H9 (cell line): ENCODE measurements around the gene CCDC71. TPM values are rescaled to one million over a fixed set of nuclear protein-coding genes. Genes with fewer than 3 reads are reported as not detected.
A peak's percentile ranks its signal among the peaks of the same experiment; 100 is the strongest.

ENCODE experiments used
- DNase-seq: peaks from one replicate; pipeline ENCODE4 v3.0.0-alpha.2; 2017
- H2AFZ ChIP-seq: one replicate; pipeline ENCODE4 v1.6.1; 2013; ENCODE audit warnings: mild to moderate bottlenecking, low read length, control low read depth, moderate library complexity
- H2AK5ac ChIP-seq: 2 replicates; pipeline ENCODE4 v1.6.1; 2013; ENCODE audit warnings: low read length, control low read depth, mixed read lengths; ENCODE audit not compliant: insufficient read length
- H2BK120ac ChIP-seq: one replicate; pipeline ENCODE4 v1.6.1; 2013; ENCODE audit warnings: low read depth, mild to moderate bottlenecking, low read length, control low read depth, inconsistent platforms; ENCODE audit not compliant: poor library complexity, severe bottlenecking
- H2BK12ac ChIP-seq: 2 replicates; pipeline ENCODE4 v1.6.1; 2013; ENCODE audit warnings: low read length, control low read depth, mixed read lengths, low read depth; ENCODE audit not compliant: insufficient read length
- H2BK15ac ChIP-seq: 2 replicates; pipeline ENCODE4 v1.6.1; 2013; ENCODE audit warnings: low read depth, low read length, control low read depth
- H2BK20ac ChIP-seq: one replicate; pipeline ENCODE4 v1.6.1; 2013; ENCODE audit warnings: low read depth, mild to moderate bottlenecking, low read length, control low read depth, inconsistent platforms; ENCODE audit not compliant: poor library complexity, severe bottlenecking
- H2BK5ac ChIP-seq: 2 replicates; pipeline ENCODE4 v1.6.1; 2013; ENCODE audit warnings: low read length, control low read depth, mixed read lengths; ENCODE audit not compliant: insufficient read length
- H3K14ac ChIP-seq: 2 replicates; pipeline ENCODE4 v1.6.1; 2013; ENCODE audit warnings: low read length, control low read depth; ENCODE audit not compliant: insufficient read depth
- H3K18ac ChIP-seq: 2 replicates; pipeline ENCODE4 v1.6.1; 2013; ENCODE audit warnings: low read depth, mild to moderate bottlenecking, mixed read lengths, low read length, control low read depth; ENCODE audit not compliant: insufficient read length
- H3K23ac ChIP-seq: 2 replicates; pipeline ENCODE4 v1.6.1; 2013; ENCODE audit warnings: low read length, control low read depth, mixed read lengths, low read depth; ENCODE audit not compliant: insufficient read length
- H3K23me2 ChIP-seq: 2 replicates; pipeline ENCODE4 v1.6.1; 2013; ENCODE audit warnings: low read depth, mild to moderate bottlenecking, mixed read lengths, low read length, control low read depth; ENCODE audit not compliant: insufficient read length, poor library complexity, severe bottlenecking
- H3K27ac ChIP-seq: 2 replicates; pipeline ENCODE4 v1.5.1; 2013; ENCODE audit warnings: low read length, control low read depth, mixed read lengths, low read depth; ENCODE audit not compliant: insufficient read length
- H3K27me3 ChIP-seq: 2 replicates; pipeline ENCODE4 v1.6.1; 2013; ENCODE audit warnings: low read length, control low read depth, inconsistent platforms; ENCODE audit not compliant: insufficient read depth
- H3K4ac ChIP-seq: 2 replicates; pipeline ENCODE4 v1.6.1; 2013; ENCODE audit warnings: low read depth, mild to moderate bottlenecking, control low read depth, inconsistent platforms, low read length, moderate library complexity
- H3K4me1 ChIP-seq: 2 replicates; pipeline ENCODE4 v1.6.1; 2013; ENCODE audit warnings: low read length, control low read depth, inconsistent platforms; ENCODE audit not compliant: insufficient read depth
- H3K4me2 ChIP-seq: 2 replicates; pipeline ENCODE4 v1.6.1; 2013; ENCODE audit warnings: low read length, control low read depth, mixed read lengths; ENCODE audit not compliant: insufficient read length, insufficient read depth
- H3K56ac ChIP-seq: 2 replicates; pipeline ENCODE4 v1.6.1; 2013; ENCODE audit warnings: low read depth, mild to moderate bottlenecking, mixed read lengths, low read length, control low read depth; ENCODE audit not compliant: insufficient read length
- H3K79me1 ChIP-seq: 2 replicates; pipeline ENCODE4 v1.6.1; 2013; ENCODE audit warnings: low read depth, mild to moderate bottlenecking, moderate library complexity, low read length, control low read depth, inconsistent platforms; ENCODE audit not compliant: insufficient read depth, poor library complexity, severe bottlenecking
- H3K79me2 ChIP-seq: 2 replicates; pipeline ENCODE4 v1.6.1; 2013; ENCODE audit warnings: low read length, control low read depth, inconsistent platforms; ENCODE audit not compliant: insufficient read depth
- H3K9ac ChIP-seq: 2 replicates; pipeline ENCODE4 v1.6.1; 2013; ENCODE audit warnings: low read length, control low read depth, mixed read lengths; ENCODE audit not compliant: insufficient read length; ENCODE audit errors: extremely low read depth
- H3K9me3 ChIP-seq: one replicate; pipeline ENCODE4 v1.6.1; 2013; ENCODE audit warnings: low read depth, low read length, inconsistent platforms; ENCODE audit not compliant: control insufficient read depth
- H3T11ph ChIP-seq: one replicate; pipeline ENCODE4 v1.6.1; 2013; ENCODE audit warnings: mild to moderate bottlenecking, low read length, control low read depth, inconsistent platforms
- H4K20me1 ChIP-seq: one replicate; pipeline ENCODE4 v1.6.1; 2013; ENCODE audit not compliant: control insufficient read depth, insufficient read length, insufficient read depth
- H4K5ac ChIP-seq: 2 replicates; pipeline ENCODE4 v1.6.1; 2013; ENCODE audit warnings: low read depth, mild to moderate bottlenecking, mixed read lengths, low read length, control low read depth; ENCODE audit not compliant: insufficient read length
- H4K8ac ChIP-seq: replicated peaks from 2 replicates; pipeline ENCODE4 v1.6.1; 2013; ENCODE audit warnings: low read length, control low read depth, mixed read lengths, low read depth; ENCODE audit not compliant: insufficient read length
- H4K91ac ChIP-seq: 2 replicates; pipeline ENCODE4 v1.6.1; 2013; ENCODE audit warnings: low read depth, mild to moderate bottlenecking, moderate library complexity, mixed read lengths, low read length, control low read depth; ENCODE audit not compliant: insufficient read length
- H3K27ac Mint-ChIP-seq, 3 experiments: 2 replicates in 2 of 3; 3 replicates in 1 of 3; pipeline ENCODE4 v1.8.0; 2020 to 2021; ENCODE audit warnings: mixed read lengths in 3 of 3, mild to moderate bottlenecking in 1 of 3, moderate library complexity in 1 of 3
- H3K27me3 Mint-ChIP-seq: 2 replicates; pipeline ENCODE4 v1.8.0; 2021; ENCODE audit warnings: low read depth, mild to moderate bottlenecking, moderate library complexity, mixed read lengths
- H3K36me3 Mint-ChIP-seq, 3 experiments: 2 replicates in 2 of 3; 3 replicates in 1 of 3; pipeline ENCODE4 v1.8.0; 2020 to 2021; ENCODE audit warnings: low read depth in 3 of 3, mixed read lengths in 3 of 3; ENCODE audit not compliant: insufficient read depth in 1 of 3
- H3K4me1 Mint-ChIP-seq, 2 experiments: 2 replicates each; pipeline ENCODE4 v1.8.0; 2020; ENCODE audit warnings: mixed read lengths in 2 of 2
- H3K4me3 Mint-ChIP-seq, 2 experiments: 2 replicates in 1 of 2; 3 replicates in 1 of 2; pipeline ENCODE4 v1.8.0; 2020 to 2021; ENCODE audit warnings: mild to moderate bottlenecking in 2 of 2, mixed read lengths in 2 of 2, moderate library complexity in 1 of 2
- H3K9me3 Mint-ChIP-seq, 2 experiments: 2 replicates in 1 of 2; 3 replicates in 1 of 2; pipeline ENCODE4 v1.8.0; 2020; ENCODE audit warnings: mild to moderate bottlenecking in 2 of 2, mixed read lengths in 2 of 2, moderate library complexity in 1 of 2
- CTCF ChIP-seq: fragments of 200-600 bp; sonication (generic); conservative IDR thresholded peaks from 3 replicates; pipeline ENCODE4 v1.8.0; 2021; ENCODE audit warnings: antibody characterized with exemption, mild to moderate bottlenecking
- WGBS: extraction: QIAGEN DNeasy Blood & Tissue Kit; methylation state at CpG from one replicate; pipeline ENCODE4 v1.1.7; 2013; ENCODE audit warnings: missing lambda C conversion rate, low lambda C conversion rate, mixed read lengths; ENCODE audit not compliant: insufficient read length; ENCODE audit errors: extremely low coverage; 5-methylcytosine and 5-hydroxymethylcytosine counted together
- total RNA-seq: library from RNA; stranded (reverse); gene quantifications from 2 replicates; pipeline ENCODE4 v1.2.1, GENCODE V29; 2021

Gene CCDC71
- total RNA-seq, 1 experiment from 2014 or later: 27.6 TPM

DNA sequence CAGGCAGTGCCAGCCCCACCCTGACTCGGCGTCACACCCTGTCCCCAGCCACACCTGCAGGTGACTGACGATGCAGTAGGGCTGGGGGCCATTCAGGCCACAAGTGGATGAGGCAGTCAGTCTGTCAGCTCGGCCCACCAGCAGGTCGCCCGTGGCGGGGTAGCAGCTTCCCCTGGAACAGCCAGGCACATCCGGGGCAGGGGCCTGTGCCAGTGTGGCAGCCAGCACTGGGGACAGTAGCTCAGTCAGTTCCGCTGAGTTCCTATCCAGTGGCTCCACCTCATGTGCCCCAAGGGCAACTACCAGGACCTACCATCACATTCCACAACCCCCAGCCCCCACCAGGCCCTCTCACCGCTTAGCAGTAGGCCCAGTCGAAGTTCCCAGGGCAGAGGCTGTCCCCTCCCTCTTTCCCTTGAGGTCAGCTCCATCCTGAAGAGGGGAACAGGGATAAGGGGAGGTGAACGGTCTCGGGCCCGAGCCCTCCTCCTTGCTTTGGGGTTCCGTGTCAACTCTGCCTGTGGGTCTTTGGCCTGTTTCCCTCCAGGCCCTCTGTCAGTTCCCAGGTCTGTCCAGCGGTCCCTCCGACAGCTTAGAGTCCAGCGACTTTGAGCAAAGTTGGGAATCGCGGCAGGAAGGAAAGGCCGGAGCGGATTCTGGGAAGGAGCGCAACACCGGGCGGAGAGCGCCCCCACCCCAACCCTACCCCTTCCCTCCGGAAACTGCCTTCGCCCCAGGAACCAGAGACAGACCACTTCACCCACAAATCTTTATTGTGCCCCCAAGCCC, 33.5 kb downstream of the CCDC71 start, which contains the start of gene LAMB2:
LAMB2 (minus strand) TSS at position 614 of the 789 bp plus-strand sequence; CDS start at position 431, 183 bp downstream.
- peak within 1 kb of the TSS in 2 of 3 experiments; percentile 79 to 98; a peak in 6 of 7 replicates for H3K27ac Mint-ChIP-seq
- H3K27me3 Mint-ChIP-seq: peaks cover 5% of the 10 kb centered on the region

More for the DNA sequence above, 33.5 kb downstream of the CCDC71 start, which contains the start of gene LAMB2:
- no peak within 1 kb of the TSS for H2AK5ac ChIP-seq
- H3T11ph ChIP-seq: no peak within 1 kb of the TSS
- H4K8ac ChIP-seq: no peak within 1 kb of the TSS
- TF ChIP-seq CTCF: 0 out of 3 replicates have a peak, but pooled peaks have one; percentile 11
- no peaks in the 10 kb centered on the region for H3K79me1 ChIP-seq
- no peak within 1 kb of the TSS for H2BK120ac ChIP-seq
- WGBS: no CpG with 5 or more reads among the region's 28 CpGs
- H3K4me2 ChIP-seq: peak within 1 kb of the TSS; percentile 97
- H3K23ac ChIP-seq: no peak within 1 kb of the TSS
- H3K27ac ChIP-seq: no peak within 1 kb of the TSS
- H3K4me1 Mint-ChIP-seq: peaks cover 8 to 12% of the 10 kb centered on the region in 2 experiments; a peak in 3 of 4 replicates
- H2BK5ac ChIP-seq: no peak within 1 kb of the TSS
- H3K23me2 ChIP-seq: peaks cover 15% of the 10 kb centered on the region
- H3K27me3 ChIP-seq: no peaks in the 10 kb centered on the region
- no peaks in the 10 kb centered on the region for H3K9me3 ChIP-seq
- H3K9me3 Mint-ChIP-seq: no peaks in the 10 kb centered on the region
- H3K36me3 Mint-ChIP-seq: peaks cover 0 to 6% (median 5%) of the 10 kb centered on the region in 3 experiments; a peak in 2 of 7 replicates
- H3K56ac ChIP-seq: no peak within 1 kb of the TSS
- H3K4me3 Mint-ChIP-seq: peak within 1 kb of the TSS; percentile 83 to 93
- DNase-seq: peak; percentile 82
- peak within 1 kb of the TSS; percentile 59 for H3K9ac ChIP-seq
- H3K4ac ChIP-seq: no peak within 1 kb of the TSS
- no peak within 1 kb of the TSS for H4K5ac ChIP-seq
- no peak within 1 kb of the TSS for H4K91ac ChIP-seq
- H4K20me1 ChIP-seq: no peaks in the 10 kb centered on the region
- H3K18ac ChIP-seq: peak within 1 kb of the TSS; percentile 72
- H2BK12ac ChIP-seq: no peak within 1 kb of the TSS
- peaks cover 2% of the 10 kb centered on the region; the same call in 1 of the 2 replicates for H3K4me1 ChIP-seq
- peak within 1 kb of the TSS; percentile 88 for H3K14ac ChIP-seq
- no peak within 1 kb of the TSS for H2BK20ac ChIP-seq
- no peaks in the 10 kb centered on the region for H3K79me2 ChIP-seq
- no peak within 1 kb of the TSS for H2BK15ac ChIP-seq
- H2AFZ ChIP-seq: peak within 1 kb of the TSS; percentile 87
